HL-60 (cell line): ENCODE results near the gene MYL9.

Experiments
- DNase-seq, 2 experiments: peaks; one replicate each; pipeline ENCODE4 v3.0.0-alpha.2; 2010 to 2020; ENCODE audit warnings: low read depth in 1 of 2, low spot score in 1 of 2
- H3K27ac ChIP-seq: fragments of 250-450 bp; sonication (Bioruptor Pico); replicated peaks from 2 replicates; pipeline ENCODE4 v1.5.1; 2020; ENCODE audit warnings: mild to moderate bottlenecking, moderate library complexity
- H3K27me3 ChIP-seq: fragments of 250-450 bp; sonication (Bioruptor Pico); 2 replicates; pipeline ENCODE4 v1.5.1; 2021; ENCODE audit warnings: mild to moderate bottlenecking, moderate library complexity; ENCODE audit not compliant: insufficient read depth, poor library complexity, severe bottlenecking
- H3K4me3 ChIP-seq: replicated peaks from 2 replicates; pipeline ENCODE4 v1.5.1; 2011; ENCODE audit warnings: mild to moderate bottlenecking, control low read depth, low read length; ENCODE audit not compliant: insufficient read depth
- GABPA ChIP-seq: IDR thresholded peaks from 2 replicates; pipeline ENCODE4 v1.6.1; 2012; ENCODE audit warnings: low read depth
- POLR2AphosphoS5 ChIP-seq: IDR thresholded peaks from 2 replicates; pipeline ENCODE4 v1.6.1; 2012; ENCODE audit warnings: low read depth
- REST ChIP-seq: IDR thresholded peaks from 2 replicates; pipeline ENCODE4 v1.6.1; 2012; ENCODE audit warnings: low read depth; ENCODE audit not compliant: insufficient replicate concordance
- SPI1 ChIP-seq: IDR thresholded peaks from 2 replicates; pipeline ENCODE4 v1.6.1; 2012; ENCODE audit warnings: low read depth, mild to moderate bottlenecking, borderline replicate concordance
- TF ChIP-seq, protein P1 (sequence below): IDR thresholded peaks from one replicate; pipeline ENCODE4 v1.5.1; 2011; ENCODE audit warnings: low read length, control low read depth, inconsistent platforms; ENCODE audit not compliant: insufficient read depth

MYL9 gene

DNA sequence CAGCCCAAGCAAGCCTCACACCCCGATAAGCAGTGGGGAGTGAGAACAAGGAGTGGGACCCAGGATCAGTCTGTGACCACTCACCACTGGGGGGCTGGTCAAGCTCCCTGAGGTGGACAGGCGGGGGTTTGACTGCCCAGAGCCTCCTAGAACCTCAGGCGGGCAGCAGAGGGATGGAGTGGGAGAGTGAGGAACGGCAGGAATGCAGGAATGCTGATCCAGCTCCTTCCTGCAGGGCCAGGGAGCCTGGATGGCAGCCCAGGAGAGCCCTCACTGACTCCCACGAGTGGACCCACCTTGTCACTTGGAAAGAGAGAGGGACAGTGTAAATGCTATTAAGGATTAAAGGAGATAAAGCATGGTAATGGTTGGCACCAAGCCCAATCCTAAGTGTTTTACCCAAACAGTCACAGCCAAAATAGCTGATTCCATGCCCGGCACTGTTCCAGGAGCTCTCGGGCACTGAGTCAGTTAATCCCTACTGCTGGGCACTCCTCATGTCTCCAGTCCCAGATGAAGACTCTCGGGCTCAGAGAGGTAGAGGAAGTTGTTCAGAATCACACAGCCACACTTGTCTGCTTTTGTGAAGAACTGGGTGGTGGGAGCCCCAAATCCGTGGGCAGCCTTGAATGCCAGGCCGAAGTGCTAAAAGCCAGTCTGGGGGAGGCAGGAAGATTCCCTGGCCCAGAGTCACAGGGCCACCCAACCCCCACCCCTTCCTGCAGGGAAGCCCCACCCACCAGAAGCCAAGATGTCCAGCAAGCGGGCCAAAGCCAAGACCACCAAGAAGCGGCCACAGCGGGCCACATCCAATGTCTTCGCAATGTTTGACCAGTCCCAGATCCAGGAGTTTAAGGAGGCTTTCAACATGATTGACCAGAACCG, 3.1 kb downstream of the MYL9 start:
- Histone ChIP-seq H3K27ac (no peak overlapping the region), H3K4me3 (no peak overlapping the region), H3K27me3 (peaks cover 9% of the 10 kb centered on the region)
- TF ChIP-seq POLR2AphosphoS5 (no peak), SPI1 (no peak), GABPA (no peak), REST (no peak)
- TF ChIP-seq, protein P1, sequence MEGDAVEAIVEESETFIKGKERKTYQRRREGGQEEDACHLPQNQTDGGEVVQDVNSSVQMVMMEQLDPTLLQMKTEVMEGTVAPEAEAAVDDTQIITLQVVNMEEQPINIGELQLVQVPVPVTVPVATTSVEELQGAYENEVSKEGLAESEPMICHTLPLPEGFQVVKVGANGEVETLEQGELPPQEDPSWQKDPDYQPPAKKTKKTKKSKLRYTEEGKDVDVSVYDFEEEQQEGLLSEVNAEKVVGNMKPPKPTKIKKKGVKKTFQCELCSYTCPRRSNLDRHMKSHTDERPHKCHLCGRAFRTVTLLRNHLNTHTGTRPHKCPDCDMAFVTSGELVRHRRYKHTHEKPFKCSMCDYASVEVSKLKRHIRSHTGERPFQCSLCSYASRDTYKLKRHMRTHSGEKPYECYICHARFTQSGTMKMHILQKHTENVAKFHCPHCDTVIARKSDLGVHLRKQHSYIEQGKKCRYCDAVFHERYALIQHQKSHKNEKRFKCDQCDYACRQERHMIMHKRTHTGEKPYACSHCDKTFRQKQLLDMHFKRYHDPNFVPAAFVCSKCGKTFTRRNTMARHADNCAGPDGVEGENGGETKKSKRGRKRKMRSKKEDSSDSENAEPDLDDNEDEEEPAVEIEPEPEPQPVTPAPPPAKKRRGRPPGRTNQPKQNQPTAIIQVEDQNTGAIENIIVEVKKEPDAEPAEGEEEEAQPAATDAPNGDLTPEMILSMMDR = no peak
- DNase-seq = no peak

GRCh38 chr20:36546111-36546736, 4.9 kb downstream of the MYL9 start:
- H3K4me3 ChIP-seq = no peak overlapping the region
- H3K27me3 ChIP-seq = no peaks in the 10 kb centered on the region
- DNase-seq = no peak
- no peak overlapping the region for H3K27ac ChIP-seq
- TF ChIP-seq POLR2AphosphoS5 = no peak
- TF ChIP-seq, protein P1 = no peak
- no peak for TF ChIP-seq GABPA
- TF ChIP-seq SPI1 = no peak
- no peak for TF ChIP-seq REST

DNA sequence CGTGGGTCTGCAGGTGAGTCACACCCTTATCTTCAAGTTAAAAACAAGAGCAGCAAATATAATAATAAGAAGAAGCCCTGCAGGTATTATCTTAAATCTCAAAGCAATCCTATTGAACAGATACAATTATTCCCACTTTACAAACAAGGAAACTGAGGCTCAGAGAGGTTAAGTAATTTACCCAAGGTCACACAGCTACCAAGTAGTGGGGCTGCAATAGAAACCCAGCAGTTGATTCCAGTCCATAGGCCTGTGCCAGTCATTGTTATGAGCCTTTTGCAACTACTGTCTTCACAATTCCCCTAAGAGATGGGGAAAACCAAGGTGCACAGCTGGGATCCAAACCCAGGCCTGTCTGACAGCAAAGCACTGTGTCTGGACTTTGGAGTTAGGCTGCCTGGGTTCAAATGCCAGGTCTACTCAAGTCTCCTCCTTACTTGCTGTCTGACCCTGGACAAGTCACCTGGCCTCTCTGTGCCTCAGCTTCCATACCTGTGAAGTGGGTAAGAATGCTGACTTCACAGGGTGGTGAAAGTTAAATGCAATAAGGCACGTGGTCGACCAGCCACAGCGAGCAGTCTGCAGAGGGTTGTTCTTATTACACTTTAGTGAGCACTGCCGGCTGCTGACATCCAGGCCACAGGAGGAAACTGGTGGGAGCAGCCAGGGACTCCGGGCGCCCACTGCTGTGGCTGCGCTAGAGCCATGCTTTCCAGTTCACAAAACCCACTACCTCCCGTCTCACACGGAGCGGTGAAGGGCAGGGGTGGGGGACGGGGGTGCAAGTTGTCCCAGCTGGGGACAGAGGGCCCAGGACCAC, 6.1 kb downstream of the MYL9 start:
- TF ChIP-seq, protein P1 = no peak
- TF ChIP-seq GABPA = no peak
- no peak for TF ChIP-seq SPI1
- TF ChIP-seq POLR2AphosphoS5 = no peak
- TF ChIP-seq REST = no peak
- H3K27me3 ChIP-seq = no peaks in the 10 kb centered on the region
- H3K4me3 ChIP-seq = no peak overlapping the region
- no peak for DNase-seq
- H3K27ac ChIP-seq = no peak overlapping the region
